IMR-90 (cell line): ENCODE data around the gene P2RX7. TPM values are rescaled to one million over a fixed set of nuclear protein-coding genes. Genes with fewer than 3 reads are reported as not detected.

Experiments
- ATAC-seq: fragments of 200-7000 bp; cut with Tn5 transposase; 2 replicates; pipeline ENCODE4 v1.9.1; 2020; ENCODE audit warnings: low read depth, mild to moderate bottlenecking, moderate library complexity
- BruUV-seq: library from RNA; stranded (reverse); fragments of 400-500 nt; replicated peaks from 2 replicates; lab custom pipeline; 2021; lab: Mats Ljungman, UMichigan
- CTCF ChIA-PET: fragments of 300-600 bp; formaldehyde crosslinking; extraction: SDS; loops from one replicate; lab custom pipeline; 2021; ENCODE audit warnings: antibody characterized with exemption; lab: Yijun Ruan, JAX
- POLR2A ChIA-PET: fragments of 300-600 bp; sonication (Branson Sonifier 250); formaldehyde crosslinking; loops from one replicate; lab custom pipeline; 2022; ENCODE audit warnings: antibody characterized with exemption; ENCODE audit not compliant: unreplicated experiment; lab: Charles Lee
- DNase-seq: peaks from one replicate; pipeline ENCODE4 v3.0.0; 2013
- H2AFZ ChIP-seq: replicated peaks from 2 replicates; pipeline ENCODE3; 2013; ENCODE audit warnings: low read length, mild to moderate bottlenecking; ENCODE audit not compliant: poor library complexity
- H2AK5ac ChIP-seq: 2 replicates; pipeline ENCODE4 v1.6.1; 2013; ENCODE audit warnings: low read depth, low read length, inconsistent platforms
- H2AK9ac ChIP-seq: replicated peaks from 2 replicates; pipeline ENCODE3; 2013; ENCODE audit warnings: mild to moderate bottlenecking, low read depth, low read length, moderate library complexity; ENCODE audit not compliant: poor library complexity
- H2BK120ac ChIP-seq: 2 replicates; pipeline ENCODE4 v1.6.1; 2013; ENCODE audit warnings: low read depth, low read length, inconsistent platforms
- H2BK15ac ChIP-seq: 3 replicates; pipeline ENCODE4 v1.6.1; 2013; ENCODE audit warnings: low read depth, low read length, inconsistent platforms
- H2BK20ac ChIP-seq: 2 replicates; pipeline ENCODE4 v1.6.1; 2013; ENCODE audit warnings: low read depth, mild to moderate bottlenecking, inconsistent platforms, low read length, moderate library complexity
- H2BK5ac ChIP-seq: 2 replicates; pipeline ENCODE4 v1.6.1; 2013; ENCODE audit warnings: mild to moderate bottlenecking, low read depth, low read length, inconsistent platforms; ENCODE audit not compliant: poor library complexity, severe bottlenecking
- H3K14ac ChIP-seq: replicated peaks from 2 replicates; pipeline ENCODE4 v1.6.1; 2013; ENCODE audit warnings: low read depth, low read length, inconsistent platforms
- H3K18ac ChIP-seq: 2 replicates; pipeline ENCODE4 v1.6.1; 2013; ENCODE audit warnings: low read depth, low read length, control low read depth
- H3K23ac ChIP-seq: 2 replicates; pipeline ENCODE4 v1.6.1; 2013; ENCODE audit warnings: low read depth, low read length, inconsistent platforms
- H3K27ac ChIP-seq: 2 replicates; pipeline ENCODE4 v1.5.1; 2013; ENCODE audit warnings: mild to moderate bottlenecking, control low read depth, low read length; ENCODE audit not compliant: insufficient read depth
- H3K27me3 ChIP-seq: 2 replicates; pipeline ENCODE4 v1.6.1; 2013; ENCODE audit warnings: low read length; ENCODE audit not compliant: control insufficient read depth, insufficient read depth
- H3K36me3 ChIP-seq: 2 replicates; pipeline ENCODE4 v1.6.1; 2013; ENCODE audit warnings: low read length, mixed read lengths; ENCODE audit not compliant: control insufficient read depth, insufficient read depth
- H3K4ac ChIP-seq: 2 replicates; pipeline ENCODE4 v1.6.1; 2013; ENCODE audit warnings: low read depth, low read length, inconsistent platforms
- H3K4me1 ChIP-seq: 2 replicates; pipeline ENCODE4 v1.6.1; 2013; ENCODE audit warnings: low read length, mixed read lengths; ENCODE audit not compliant: control insufficient read depth, insufficient read depth
- H3K4me2 ChIP-seq: 2 replicates; pipeline ENCODE4 v1.6.1; 2013; ENCODE audit warnings: low read depth, mild to moderate bottlenecking, control low read depth, low read length, moderate library complexity
- H3K4me3 ChIP-seq: 2 replicates; pipeline ENCODE4 v1.5.1; 2013; ENCODE audit warnings: low read depth, mild to moderate bottlenecking, control low read depth, low read length, moderate library complexity; ENCODE audit not compliant: insufficient read depth
- H3K56ac ChIP-seq: 2 replicates; pipeline ENCODE4 v1.6.1; 2013; ENCODE audit warnings: low read length, inconsistent platforms; ENCODE audit not compliant: insufficient read depth; ENCODE audit errors: extremely low read depth
- H3K79me1 ChIP-seq, 2 experiments: 2 replicates each; pipeline ENCODE4 v1.6.1; 2013; ENCODE audit warnings: low read length in 2 of 2, inconsistent platforms in 1 of 2, low read depth in 1 of 2
- H3K9ac ChIP-seq: 2 replicates; pipeline ENCODE4 v1.6.1; 2013; ENCODE audit warnings: low read depth, low read length, control low read depth
- H3K9me1 ChIP-seq: 2 replicates; pipeline ENCODE4 v1.6.1; 2013; ENCODE audit warnings: low read length, inconsistent platforms; ENCODE audit not compliant: insufficient read depth
- H3K9me3 ChIP-seq: 2 replicates; pipeline ENCODE4 v1.6.1; 2013; ENCODE audit warnings: low read length; ENCODE audit not compliant: control insufficient read depth, insufficient read depth
- H4K20me1 ChIP-seq: 2 replicates; pipeline ENCODE4 v1.6.1; 2013; ENCODE audit warnings: low read length, inconsistent platforms; ENCODE audit not compliant: insufficient read depth
- H4K5ac ChIP-seq: 2 replicates; pipeline ENCODE4 v1.6.1; 2013; ENCODE audit warnings: mild to moderate bottlenecking, low read depth, low read length, control low read depth
- H4K8ac ChIP-seq, 2 experiments: 2 replicates each; pipeline ENCODE4 v1.6.1; 2013; ENCODE audit warnings: low read depth in 2 of 2, low read length in 2 of 2, control low read depth in 1 of 2, inconsistent platforms in 1 of 2
- H4K91ac ChIP-seq: 2 replicates; pipeline ENCODE4 v1.6.1; 2013; ENCODE audit warnings: low read depth, low read length, inconsistent platforms; ENCODE audit not compliant: insufficient read depth
- CHD1 ChIP-seq: IDR thresholded peaks from 2 replicates; pipeline ENCODE4 v1.6.1; 2012; ENCODE audit warnings: low read depth, low read length, improper control_type of control experiment
- ELK1 ChIP-seq: fragments of 150-350 bp; IDR thresholded peaks from 2 replicates; pipeline ENCODE4 v1.6.1; 2016; ENCODE audit warnings: low read depth, mild to moderate bottlenecking, low read length, moderate library complexity, borderline replicate concordance
- POLR2A ChIP-seq: IDR thresholded peaks from 2 replicates; pipeline ENCODE4 v1.6.1; 2012; ENCODE audit warnings: mild to moderate bottlenecking, low read depth, low read length
- RAD21 ChIP-seq: IDR thresholded peaks from 2 replicates; pipeline ENCODE4 v1.6.1; 2012; ENCODE audit warnings: low read length, improper control_type of control experiment
- RCOR1 ChIP-seq: IDR thresholded peaks from 2 replicates; pipeline ENCODE4 v1.6.1; 2012; ENCODE audit warnings: mild to moderate bottlenecking, low read length, improper control_type of control experiment; ENCODE audit not compliant: insufficient replicate concordance
- WGBS, 2 experiments: methylation state at CpG; one replicate each; pipeline versions ENCODE4 v1.1.5 to v1.1.7; 2013; ENCODE audit warnings: missing lambda C conversion rate in 2 of 2; ENCODE audit not compliant: insufficient read length in 1 of 2; ENCODE audit errors: extremely low coverage in 2 of 2; 5-methylcytosine and 5-hydroxymethylcytosine counted together
- dilution Hi-C: fragments of 300-500 bp; cut with HindIII; formaldehyde crosslinking; loops from one replicate; pipeline ENCODE4 v1.14.3; 2018; ENCODE audit warnings: low sequenced_read_pairs; ENCODE audit not compliant: unreplicated experiment
- in situ Hi-C: fragments of 300-500 bp; cut with MboI; formaldehyde crosslinking; loops from 3 replicates; pipeline ENCODE4 v1.14.3; 2019; ENCODE audit warnings: low sequenced_read_pairs, inconsistent platforms, mixed read lengths
- intact Hi-C: fragments of 100-400 bp; cut with micrococcal nuclease; formaldehyde crosslinking; loops from 2 replicates; pipeline ENCODE4 v1.10.0; 2022
- polyA plus RNA-seq, 3 experiments: library from polyadenylated mRNA; depleted of rRNA; stranded (reverse); fragments of >200 nt; gene quantifications; 2 replicates each; pipeline ENCODE4 v1.2.3, GENCODE V29; 2012; ENCODE audit warnings: low replicate concordance in 1 of 3
- total RNA-seq: library from RNA; depleted of rRNA; stranded (reverse); fragments of >200 nt; gene quantifications from 2 replicates; pipeline ENCODE4 v1.2.3, GENCODE V29; 2012

Gene P2RX7
- total and polyA plus RNA-seq, 2 of the 4 experiments (the other 2 are of a cell fraction), result 0.07 to 0.18 TPM

- H2BK5ac ChIP-seq, result no peak overlapping the region
- no peak for ATAC-seq
- CTCF ChIA-PET, result interaction anchor here (1.1 to 2.0 kb wide), 2 partner anchors 13 to 26 kb away, joined by 3 to 6 read pairs; no protein-coding TSS in a partner anchor
Observed at GRCh38 chr12:121217063-121217462, 84.4 kb downstream of the P2RX7 start.

More at GRCh38 chr12:121217063-121217462, 84.4 kb downstream of the P2RX7 start:
- peaks cover 0 to 32% of the 10 kb centered on the region in 2 experiments; a peak in 2 of 4 replicates for H3K79me1 ChIP-seq
- no peak overlapping the region for H3K18ac ChIP-seq
- no peak overlapping the region for H2AFZ ChIP-seq
- TF ChIP-seq CHD1, result no peak
- TF ChIP-seq ELK1, result no peak
- no peak for TF ChIP-seq RCOR1
- no peak for TF ChIP-seq RAD21
- no peak for TF ChIP-seq POLR2A
- no peak for DNase-seq
- H4K20me1 ChIP-seq, result no peaks in the 10 kb centered on the region
- POLR2A ChIA-PET, result interaction anchor here (0.6 kb wide), 1 partner anchor 978 kb away, joined by 9 read pairs; no protein-coding TSS in a partner anchor
- intact Hi-C loops (no loop called here), in situ Hi-C loops (no loop called here), dilution Hi-C loops (no loop called here)
- no TSS peak for BruUV-seq
- no peak overlapping the region for H3K23ac ChIP-seq
- no peak overlapping the region for H3K9ac ChIP-seq
- no peak overlapping the region for H4K8ac ChIP-seq
- H3K4me3 ChIP-seq, result no peak overlapping the region
- peaks cover 3% of the 10 kb centered on the region; the same call in 1 of the 2 replicates for H3K4me1 ChIP-seq
- H3K56ac ChIP-seq, result no peak overlapping the region
- H3K27ac ChIP-seq, result no peak overlapping the region
- H2BK15ac ChIP-seq, result no peak overlapping the region
- H3K9me1 ChIP-seq, result peaks cover 4% of the 10 kb centered on the region
- 87% methylated on average over 7 of the region's 8 CpGs; no CpG with 5 or more reads in 1 of the 2 experiments for WGBS, 2 experiments
- peaks cover 2% of the 10 kb centered on the region; the same call in 1 of the 2 replicates for H3K36me3 ChIP-seq
- H3K9me3 ChIP-seq, result no peaks in the 10 kb centered on the region
- no peak overlapping the region for H4K5ac ChIP-seq
- no peaks in the 10 kb centered on the region for H3K27me3 ChIP-seq
- H2AK5ac ChIP-seq, result no peak overlapping the region
- H2AK9ac ChIP-seq, result no peak overlapping the region
- no peak overlapping the region for H2BK20ac ChIP-seq
- no peak overlapping the region for H3K4me2 ChIP-seq
- H4K91ac ChIP-seq, result no peak overlapping the region
- H3K4ac ChIP-seq, result no peak overlapping the region
- no peak overlapping the region for H2BK120ac ChIP-seq
- no peak overlapping the region for H3K14ac ChIP-seq
